H1 (cell line): ENCODE measurements around the gene IP6K1. TPM values are rescaled to one million over a fixed set of nuclear protein-coding genes. Genes with fewer than 3 reads are reported as not detected.
"Not testable (repeated sequence)": the region's sequence is repeated elsewhere in the genome, so short reads cannot be mapped to it uniquely, and the experiment has no call there.

ENCODE experiments used
- CTCF ChIA-PET: fragments of 300-600 bp; sonication (Branson Sonifier 250); formaldehyde crosslinking; loops from one replicate; lab custom pipeline; 2021; ENCODE audit not compliant: partially characterized antibody; lab: Charles Lee
- POLR2A ChIA-PET: fragments of 300-600 bp; sonication (Branson Sonifier 250); formaldehyde crosslinking; loops from one replicate; lab custom pipeline; 2021; ENCODE audit warnings: inconsistent platforms; ENCODE audit not compliant: partially characterized antibody; lab: Charles Lee
- DNase-seq, 2 experiments: peaks; one replicate each; pipeline versions ENCODE4 v3.0.0 to v3.0.0-alpha.2; 2010 to 2022; ENCODE audit warnings: low spot score in 2 of 2, low read depth in 1 of 2, mixed read lengths in 1 of 2
- FAIRE-seq: peaks from 2 replicates; lab custom pipeline; 2011; peaks lifted over from hg19 to GRCh38; lab: Jason Lieb, UNC
- H2AFZ ChIP-seq: 2 replicates; pipeline ENCODE4 v1.8.1; 2012; ENCODE audit warnings: low read length, inconsistent platforms
- H2AK5ac ChIP-seq: 2 replicates; pipeline ENCODE4 v1.6.1; 2013; ENCODE audit warnings: low read depth, low read length
- H2BK120ac ChIP-seq: replicated peaks from 2 replicates; pipeline ENCODE3; 2013; ENCODE audit warnings: low read depth, low read length, inconsistent platforms
- H2BK12ac ChIP-seq: 2 replicates; pipeline ENCODE4 v1.6.1; 2013; ENCODE audit warnings: low read depth, low read length
- H2BK15ac ChIP-seq: 2 replicates; pipeline ENCODE4 v1.6.1; 2013; ENCODE audit warnings: low read length
- H2BK20ac ChIP-seq: 2 replicates; pipeline ENCODE4 v1.6.1; 2013; ENCODE audit warnings: low read length
- H2BK5ac ChIP-seq: 2 replicates; pipeline ENCODE4 v1.6.1; 2013; ENCODE audit warnings: low read depth, low read length
- H3K14ac ChIP-seq: 2 replicates; pipeline ENCODE4 v1.6.1; 2013; ENCODE audit warnings: inconsistent platforms; ENCODE audit not compliant: insufficient read length
- H3K18ac ChIP-seq: 2 replicates; pipeline ENCODE4 v1.6.1; 2013; ENCODE audit warnings: low read length; ENCODE audit errors: extremely low read depth
- H3K23ac ChIP-seq: 2 replicates; pipeline ENCODE4 v1.6.1; 2013; ENCODE audit warnings: inconsistent platforms; ENCODE audit not compliant: insufficient read length
- H3K23me2 ChIP-seq: 2 replicates; pipeline ENCODE4 v1.6.1; 2013; ENCODE audit warnings: low read depth, low read length
- H3K27ac ChIP-seq: 2 replicates; pipeline ENCODE4 v1.6.1; 2011; ENCODE audit warnings: low read depth, low read length, inconsistent platforms
- H3K27me3 ChIP-seq, 4 experiments: replicated peaks in 1 of 4; 1 replicate in 1 of 4; 2 replicates in 3 of 4; pipeline versions ENCODE4 v1.6.1 to v1.8.1; 2011 to 2013; ENCODE audit warnings: low read length in 3 of 4, mild to moderate bottlenecking in 3 of 4, inconsistent platforms in 2 of 4, mixed read lengths in 2 of 4, moderate library complexity in 1 of 4; ENCODE audit not compliant: control insufficient read depth in 3 of 4, insufficient read depth in 3 of 4; ENCODE audit errors: extremely low read depth in 1 of 4
- H3K36me3 ChIP-seq, 4 experiments: 2 replicates each; pipeline versions ENCODE4 v1.6.1 to v1.8.1; 2011 to 2013; ENCODE audit warnings: mild to moderate bottlenecking in 4 of 4, low read length in 3 of 4, moderate library complexity in 2 of 4, control low read depth in 1 of 4, inconsistent platforms in 1 of 4; ENCODE audit not compliant: insufficient read depth in 4 of 4, control insufficient read depth in 2 of 4
- H3K4ac ChIP-seq: replicated peaks from 2 replicates; pipeline ENCODE3; 2013; ENCODE audit warnings: low read length, low read depth, mixed read lengths, inconsistent platforms; ENCODE audit not compliant: insufficient read length
- H3K4me1 ChIP-seq, 4 experiments: replicated peaks in 1 of 4; 1 replicate in 1 of 4; 2 replicates in 3 of 4; pipeline versions ENCODE4 v1.6.1 to v1.8.1; 2011 to 2013; ENCODE audit warnings: low read length in 3 of 4, inconsistent platforms in 2 of 4, mixed read lengths in 1 of 4; ENCODE audit not compliant: insufficient read depth in 4 of 4, control insufficient read depth in 3 of 4
- H3K4me2 ChIP-seq, 2 experiments: 2 replicates each; pipeline versions ENCODE4 v1.6.1 to v1.8.1; 2011 to 2013; ENCODE audit warnings: low read depth in 2 of 2, low read length in 2 of 2, control low read depth in 1 of 2, inconsistent platforms in 1 of 2, mild to moderate bottlenecking in 1 of 2; ENCODE audit not compliant: insufficient read depth in 1 of 2
- H3K4me3 ChIP-seq, 4 experiments: fragments of 200-600, 300-600 bp in 1 of 4; sonication (generic), shearing (Covaris generic), sonication (Bioruptor Twin) in 1 of 4; 2 replicates each; pipeline versions ENCODE4 v1.5.1 to v1.8.1; 2011 to 2016; ENCODE audit warnings: low read length in 4 of 4, low read depth in 3 of 4, control low read depth in 2 of 4, inconsistent platforms in 2 of 4, mild to moderate bottlenecking in 2 of 4, mixed read lengths in 1 of 4, moderate library complexity in 1 of 4; ENCODE audit not compliant: insufficient read depth in 2 of 4; ENCODE audit errors: extremely low read depth in 1 of 4
- H3K56ac ChIP-seq: replicated peaks from 2 replicates; pipeline ENCODE3; 2013; ENCODE audit warnings: low read depth, mild to moderate bottlenecking, mixed read lengths, low read length, inconsistent platforms; ENCODE audit not compliant: insufficient read length
- H3K79me1 ChIP-seq: 2 replicates; pipeline ENCODE4 v1.6.1; 2013; ENCODE audit warnings: low read depth, low read length, control low read depth
- H3K79me2 ChIP-seq, 2 experiments: 2 replicates each; pipeline versions ENCODE4 v1.6.1 to v1.8.1; 2012 to 2013; ENCODE audit warnings: low read length in 2 of 2, mild to moderate bottlenecking in 2 of 2, inconsistent platforms in 1 of 2; ENCODE audit not compliant: insufficient read depth in 2 of 2, control insufficient read depth in 1 of 2
- H3K9ac ChIP-seq, 4 experiments: replicated peaks in 1 of 4; 1 replicate in 1 of 4; 2 replicates in 3 of 4; pipeline versions ENCODE4 v1.6.1 to v1.8.1; 2011 to 2013; ENCODE audit warnings: low read depth in 3 of 4, low read length in 3 of 4, control low read depth in 2 of 4, mild to moderate bottlenecking in 2 of 4, moderate library complexity in 2 of 4, inconsistent platforms in 1 of 4; ENCODE audit errors: extremely low read depth in 1 of 4
- H3K9me3 ChIP-seq, 2 experiments: 2 replicates each; pipeline versions ENCODE4 v1.6.1 to v1.8.1; 2012 to 2013; ENCODE audit warnings: mild to moderate bottlenecking in 2 of 2, moderate library complexity in 2 of 2, control low read depth in 1 of 2, inconsistent platforms in 1 of 2, low read depth in 1 of 2, low read length in 1 of 2, mixed read lengths in 1 of 2; ENCODE audit not compliant: insufficient read depth in 2 of 2
- H4K20me1 ChIP-seq, 2 experiments: replicated peaks in 1 of 2; 2 replicates each; pipeline versions ENCODE3 to v1.8.1; 2011 to 2013; ENCODE audit warnings: inconsistent platforms in 2 of 2, low read length in 2 of 2, mild to moderate bottlenecking in 1 of 2; ENCODE audit not compliant: insufficient read depth in 2 of 2, control insufficient read depth in 1 of 2
- H4K5ac ChIP-seq: 2 replicates; pipeline ENCODE4 v1.6.1; 2013; ENCODE audit warnings: low read length, low read depth, mixed read lengths, inconsistent platforms; ENCODE audit not compliant: insufficient read length
- H4K8ac ChIP-seq: 2 replicates; pipeline ENCODE4 v1.8.0; 2013; ENCODE audit warnings: mild to moderate bottlenecking, moderate library complexity, low read length, inconsistent platforms; ENCODE audit not compliant: insufficient read depth; ENCODE audit errors: extremely low read depth
- H4K91ac ChIP-seq: replicated peaks from 2 replicates; pipeline ENCODE3; 2013; ENCODE audit warnings: low read length, mixed read lengths, inconsistent platforms; ENCODE audit not compliant: insufficient read length
- WGBS, 2 experiments: shearing (Covaris generic) in 1 of 2; methylation state at CpG; one replicate each; pipeline versions ENCODE4 v1.1.6 to v1.1.7; 2013 to 2015; ENCODE audit warnings: low lambda C conversion rate in 2 of 2, mixed read lengths in 2 of 2, inconsistent platforms in 1 of 2, low coverage in 1 of 2, missing lambda C conversion rate in 1 of 2; ENCODE audit not compliant: insufficient replicate concordance in 2 of 2, insufficient coverage in 1 of 2, insufficient read length in 1 of 2; ENCODE audit errors: extremely low coverage in 1 of 2, missing lambda C conversion rate in 1 of 2; 5-methylcytosine and 5-hydroxymethylcytosine counted together
- polyA plus RNA-seq, 7 experiments: library from polyadenylated mRNA; depleted of rRNA in 3 of 7; stranded (reverse) in 5 of 7; unstranded in 2 of 7; fragments of >200 nt in 5 of 7; fragments of 200-250 nt in 2 of 7; gene quantifications; 1 replicate in 5 of 7; 2 replicates in 1 of 7; 4 replicates in 1 of 7; pipeline versions ENCODE4 v1.2.1 to v1.2.3, GENCODE V29; 2011 to 2013; ENCODE audit warnings: missing spikeins in 2 of 7, mixed read lengths in 2 of 7
- total RNA-seq: library from RNA; stranded (reverse); fragmentation: NEBNext Ultra II Directional; extraction: Animal tissue kit (Norgen Biotek cat#: 25700); gene quantifications from 2 replicates; pipeline ENCODE4 v1.2.1, GENCODE V29; 2021

IP6K1 gene
- total and polyA plus RNA-seq, 2 of the 8 experiments (the other 6 are each of a cell fraction or from before 2014, with no cell fraction given) = 31.5 to 35.2 TPM

DNA sequence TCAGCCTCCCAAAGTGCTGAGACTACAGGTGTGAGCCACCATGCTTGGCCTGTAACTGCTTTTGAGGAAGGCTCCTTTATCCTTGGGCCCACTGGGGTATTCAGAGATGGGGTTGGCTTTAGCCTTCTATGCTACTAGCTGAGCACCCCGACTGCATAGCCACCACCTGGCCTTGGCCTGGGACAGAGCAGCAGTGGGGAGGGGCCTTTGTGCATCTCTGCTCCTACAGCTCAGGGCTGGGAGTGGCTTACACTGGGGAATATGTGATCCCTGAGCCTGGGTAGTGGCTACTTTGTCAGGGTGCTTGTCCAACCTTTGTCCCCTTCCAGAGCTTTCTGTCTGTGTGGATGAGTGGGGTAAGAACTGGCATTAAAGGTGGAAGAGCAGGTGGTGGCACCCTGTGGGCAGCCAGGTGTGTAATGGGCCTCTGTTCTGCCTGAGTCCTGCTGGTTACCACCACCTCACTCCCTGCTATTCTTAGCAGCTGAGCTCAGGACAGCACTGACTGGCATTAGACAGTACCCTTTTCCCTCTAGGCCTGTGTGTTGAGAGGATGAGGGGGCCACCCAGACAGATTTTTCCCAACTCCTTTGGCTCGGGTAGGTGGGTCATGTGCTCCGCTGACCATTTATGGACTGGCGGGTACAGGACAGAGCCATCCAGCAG is 90.9 kb downstream of the IP6K1 start:
- H3K4me2 ChIP-seq, FAIRE-seq, H3K4me1 ChIP-seq, H3K14ac ChIP-seq, H3K36me3 ChIP-seq, H3K23me2 ChIP-seq, H4K20me1 ChIP-seq, H2AFZ ChIP-seq, H4K5ac ChIP-seq, H3K18ac ChIP-seq, H3K27ac ChIP-seq, H2BK15ac ChIP-seq, H4K91ac ChIP-seq, H2BK120ac ChIP-seq, H2BK20ac ChIP-seq, H3K4me3 ChIP-seq, H4K8ac ChIP-seq, H3K56ac ChIP-seq, POLR2A ChIA-PET, H3K9ac ChIP-seq, H3K79me2 ChIP-seq, H2BK12ac ChIP-seq, H3K79me1 ChIP-seq, H3K23ac ChIP-seq, H2AK5ac ChIP-seq, H3K27me3 ChIP-seq, H2BK5ac ChIP-seq, DNase-seq, H3K9me3 ChIP-seq, H3K4ac ChIP-seq: not testable (repeated sequence)
- CTCF ChIA-PET = interaction anchor here (0.7 kb wide), 1 partner anchor 16 kb away, joined by 3 read pairs; no protein-coding TSS in a partner anchor
- 83% methylated on average over 2 of the region's 4 CpGs; no CpG with 5 or more reads in 1 of the 2 experiments for WGBS, 2 experiments
